Caco-2 (cell line): ENCODE measurements around the gene LONRF3. TPM values are rescaled to one million over a fixed set of nuclear protein-coding genes. Genes with fewer than 3 reads are reported as not detected.
A peak's percentile ranks its signal among the peaks of the same experiment; 100 is the strongest.

Source experiments
- Bru-seq: library from RNA; stranded (reverse); fragments of 400-500 nt; gene quantifications from one replicate; lab custom pipeline; 2021; lab: Mats Ljungman, UMichigan
- BruChase-seq, 2 experiments: library from RNA; stranded (reverse); fragments of 400-500 nt; gene quantifications; one replicate each; lab custom pipeline; 2021; lab: Mats Ljungman, UMichigan
- BruUV-seq: library from RNA; stranded (reverse); fragments of 400-500 nt; replicated peaks from 2 replicates; lab custom pipeline; 2021; lab: Mats Ljungman, UMichigan
- CTCF ChIA-PET: fragments of 300-600 bp; sonication (Branson Sonifier 250); formaldehyde crosslinking; loops from one replicate; lab custom pipeline; 2022; ENCODE audit warnings: antibody characterized with exemption; lab: Charles Lee
- POLR2A ChIA-PET: fragments of 300-600 bp; sonication (Branson Sonifier 250); formaldehyde crosslinking; loops from one replicate; lab custom pipeline; 2022; ENCODE audit warnings: antibody characterized with exemption; lab: Charles Lee
- DNase-seq, 2 experiments: peaks; one replicate each; pipeline versions ENCODE4 v3.0.0 to v3.0.0-alpha.2; 2020 to 2022
- H3K27me3 ChIP-seq: replicated peaks from 2 replicates; pipeline ENCODE4 v1.6.0; 2011; ENCODE audit warnings: low read length; ENCODE audit not compliant: control insufficient read depth, insufficient read depth
- H3K36me3 ChIP-seq: 2 replicates; pipeline ENCODE4 v1.5.1; 2011; ENCODE audit warnings: low read length; ENCODE audit not compliant: control insufficient read depth, insufficient read depth
- H3K4me1 ChIP-seq: fragments of 250-450 bp; sonication (Bioruptor Pico); 2 replicates; pipeline ENCODE4 v1.5.1; 2020; ENCODE audit warnings: mild to moderate bottlenecking
- H3K4me3 ChIP-seq: 2 replicates; pipeline ENCODE4 v1.5.1; 2011; ENCODE audit warnings: low read depth, mild to moderate bottlenecking, control low read depth, low read length
- H3K9me3 ChIP-seq: fragments of 250-450 bp; sonication (Bioruptor Pico); 2 replicates; pipeline ENCODE4 v1.5.1; 2020; ENCODE audit warnings: mild to moderate bottlenecking, moderate library complexity
- H3K27ac Mint-ChIP-seq: one replicate; pipeline ENCODE4 v1.8.0; 2022; ENCODE audit warnings: mixed read lengths; ENCODE audit not compliant: unreplicated experiment
- H3K27me3 Mint-ChIP-seq: one replicate; pipeline ENCODE4 v1.8.0; 2022; ENCODE audit warnings: mixed read lengths; ENCODE audit not compliant: insufficient read depth, unreplicated experiment
- H3K36me3 Mint-ChIP-seq: one replicate; pipeline ENCODE4 v1.8.0; 2022; ENCODE audit warnings: mild to moderate bottlenecking, mixed read lengths; ENCODE audit not compliant: insufficient read depth, unreplicated experiment
- H3K4me1 Mint-ChIP-seq: one replicate; pipeline ENCODE4 v1.8.0; 2022; ENCODE audit warnings: low read depth, mixed read lengths; ENCODE audit not compliant: unreplicated experiment
- H3K4me3 Mint-ChIP-seq: one replicate; pipeline ENCODE4 v1.8.0; 2022; ENCODE audit warnings: mild to moderate bottlenecking, moderate library complexity, mixed read lengths; ENCODE audit not compliant: unreplicated experiment
- H3K9me3 Mint-ChIP-seq: one replicate; pipeline ENCODE4 v1.8.0; 2022; ENCODE audit warnings: mixed read lengths; ENCODE audit not compliant: unreplicated experiment
- intact Hi-C: fragments of 100-400 bp; cut with micrococcal nuclease; formaldehyde crosslinking; loops from one replicate; pipeline ENCODE4 v1.10.0; 2022; ENCODE audit not compliant: unreplicated experiment
- long read RNA-seq: library from polyadenylated mRNA; stranded (forward); transcript quantifications from one replicate; pipeline ENCODE4 v2.0.0, GENCODE V29; 2022
- total RNA-seq: library from RNA; stranded (reverse); gene quantifications from 2 replicates; pipeline ENCODE4 v1.2.3, GENCODE V29; 2022
- TF ChIP-seq, protein P1 (sequence below), 2 experiments: fragments of 200-600 bp in 1 of 2; IDR thresholded peaks; 1 replicate in 1 of 2; 2 replicates in 1 of 2; pipeline versions ENCODE4 v1.5.1 to v1.8.0; 2011 to 2022; ENCODE audit warnings: antibody characterized with exemption in 1 of 2, control low read depth in 1 of 2, inconsistent platforms in 1 of 2, low read depth in 1 of 2, low read length in 1 of 2, mild to moderate bottlenecking in 1 of 2, moderate library complexity in 1 of 2; ENCODE audit not compliant: insufficient read depth in 1 of 2, severe bottlenecking in 1 of 2, unreplicated experiment in 1 of 2

The LONRF3 gene
- total RNA-seq (0.65 and 0.84 TPM in 2 replicates), Bru-seq, nascent RNA (percentile 41 among the genes with signal in this experiment), BruChase-seq, experiment 1, labeled RNA remaining after a 2-hour chase (percentile 42 among the genes with signal in this experiment), BruChase-seq, experiment 2, labeled RNA remaining after a 6-hour chase (percentile 37 among the genes with signal in this experiment)
- long read RNA-seq, partial matches to known transcripts = 0 of 2 reads
- long read RNA-seq, other reads (novel, unspliced or antisense) = 0 of 2 reads

DNA sequence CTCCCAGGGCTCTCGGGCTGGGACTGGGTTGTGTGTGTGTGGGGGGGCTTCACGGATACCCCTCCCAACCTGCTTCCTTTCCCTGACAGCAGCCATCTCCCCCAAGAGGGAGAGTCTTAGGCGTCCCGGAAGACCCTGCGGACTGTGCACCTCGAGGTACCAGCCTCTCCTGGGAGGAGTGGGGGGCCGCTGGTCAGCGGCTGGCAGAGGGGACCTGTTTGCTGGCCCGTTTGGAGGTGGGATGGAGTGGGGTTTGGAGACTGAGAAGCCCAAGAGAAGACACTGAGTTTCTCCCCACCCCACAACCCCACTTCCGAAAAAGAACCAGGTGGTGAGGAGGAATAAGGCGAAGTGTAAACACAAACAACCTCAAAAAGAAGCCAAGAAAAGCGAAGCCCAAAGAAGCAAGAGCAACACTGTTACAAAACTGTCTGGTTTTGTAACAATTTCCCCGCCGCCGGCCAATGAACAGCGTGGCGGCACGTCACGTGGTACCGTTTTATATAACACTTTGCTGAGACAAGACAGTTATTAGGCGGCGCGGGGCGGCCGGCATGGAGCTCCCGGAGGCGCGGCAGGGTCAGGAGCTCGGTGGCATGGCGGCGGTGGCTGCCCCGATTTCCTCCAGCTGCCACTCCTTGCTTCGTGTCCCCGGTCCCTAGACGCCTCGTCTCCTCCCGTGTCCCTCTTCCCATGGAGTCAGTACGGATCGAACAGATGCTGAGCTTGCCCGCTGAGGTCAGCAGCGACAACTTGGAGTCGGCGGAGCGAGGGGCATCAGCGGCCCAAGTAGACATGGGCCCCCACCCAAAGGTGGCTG is at the start of gene LONRF3:
Gene LONRF3, plus strand, starts transcription at position 531 of the 820 bp plus-strand sequence. Its CDS starts 163 bp downstream, at position 694.
- ChIA-PET POLR2A (interaction anchor here (0.6 kb wide), 1 partner anchor 89 kb away, joined by 3 read pairs; no protein-coding TSS in a partner anchor), CTCF (no interaction called here)
- intact Hi-C loops = no loop called here
- no peaks in the 10 kb centered on the region for H3K36me3 ChIP-seq
- H3K4me1 ChIP-seq = no peaks in the 10 kb centered on the region
- no peaks in the 10 kb centered on the region; the same call in none of the 2 replicates for H3K27me3 ChIP-seq
- H3K9me3 ChIP-seq = no peaks in the 10 kb centered on the region
- Mint-ChIP-seq H3K27ac (no peak within 1 kb of the TSS), H3K4me1 (no peaks in the 10 kb centered on the region), H3K36me3 (peaks cover 6% of the 10 kb centered on the region), H3K4me3 (peak within 1 kb of the TSS; percentile 87), H3K27me3 (peaks cover 8% of the 10 kb centered on the region), H3K9me3 (no peaks in the 10 kb centered on the region)
- peak within 1 kb of the TSS; percentile 40 for H3K4me3 ChIP-seq
- no TSS peak for BruUV-seq
- DNase-seq = peak; percentile 30 to 36
- TF ChIP-seq, protein P1, sequence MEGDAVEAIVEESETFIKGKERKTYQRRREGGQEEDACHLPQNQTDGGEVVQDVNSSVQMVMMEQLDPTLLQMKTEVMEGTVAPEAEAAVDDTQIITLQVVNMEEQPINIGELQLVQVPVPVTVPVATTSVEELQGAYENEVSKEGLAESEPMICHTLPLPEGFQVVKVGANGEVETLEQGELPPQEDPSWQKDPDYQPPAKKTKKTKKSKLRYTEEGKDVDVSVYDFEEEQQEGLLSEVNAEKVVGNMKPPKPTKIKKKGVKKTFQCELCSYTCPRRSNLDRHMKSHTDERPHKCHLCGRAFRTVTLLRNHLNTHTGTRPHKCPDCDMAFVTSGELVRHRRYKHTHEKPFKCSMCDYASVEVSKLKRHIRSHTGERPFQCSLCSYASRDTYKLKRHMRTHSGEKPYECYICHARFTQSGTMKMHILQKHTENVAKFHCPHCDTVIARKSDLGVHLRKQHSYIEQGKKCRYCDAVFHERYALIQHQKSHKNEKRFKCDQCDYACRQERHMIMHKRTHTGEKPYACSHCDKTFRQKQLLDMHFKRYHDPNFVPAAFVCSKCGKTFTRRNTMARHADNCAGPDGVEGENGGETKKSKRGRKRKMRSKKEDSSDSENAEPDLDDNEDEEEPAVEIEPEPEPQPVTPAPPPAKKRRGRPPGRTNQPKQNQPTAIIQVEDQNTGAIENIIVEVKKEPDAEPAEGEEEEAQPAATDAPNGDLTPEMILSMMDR (IDR thresholded peaks at IDR 0.05; ENCODE audit: insufficient read depth in 1 of 2, low read depth in 1 of 2, low read length in 1 of 2, severe bottlenecking in 1 of 2, unreplicated experiment in 1 of 2) = no peak

DNA sequence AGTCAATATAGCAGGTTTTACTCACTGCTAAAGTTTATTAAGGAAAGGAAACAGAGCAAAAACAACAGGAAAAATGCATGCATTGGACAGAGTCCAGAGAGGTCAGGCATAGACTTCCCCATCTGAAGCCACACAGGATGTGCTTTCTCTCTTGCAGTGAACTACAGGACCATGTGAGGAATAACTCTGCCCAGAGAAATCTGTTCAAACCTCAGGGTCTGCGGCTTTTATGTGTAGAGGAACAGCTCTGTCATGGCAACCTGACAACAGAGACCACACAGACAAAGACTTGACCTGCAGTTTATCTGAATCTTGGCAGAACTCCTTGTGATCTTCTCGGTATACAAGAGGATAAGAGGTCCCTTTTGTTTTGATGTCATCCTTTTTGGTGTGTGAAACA is 46.3 kb upstream of the LONRF3 start:
- H3K9me3 Mint-ChIP-seq = no peaks in the 10 kb centered on the region
- no TSS peak for BruUV-seq
- H3K27me3 Mint-ChIP-seq = no peaks in the 10 kb centered on the region
- no peak overlapping the region for H3K27ac Mint-ChIP-seq
- no peak overlapping the region for H3K4me3 ChIP-seq
- H3K4me1 Mint-ChIP-seq = no peaks in the 10 kb centered on the region
- no peaks in the 10 kb centered on the region for H3K36me3 ChIP-seq
- H3K4me3 Mint-ChIP-seq = no peak overlapping the region
- intact Hi-C loops = no loop called here
- no peaks in the 10 kb centered on the region for H3K4me1 ChIP-seq
- no peaks in the 10 kb centered on the region for H3K9me3 ChIP-seq
- ChIA-PET POLR2A (no interaction called here), CTCF (no interaction called here)
- no peaks in the 10 kb centered on the region for H3K27me3 ChIP-seq
- TF ChIP-seq, protein P1 (IDR thresholded peaks at IDR 0.05; ENCODE audit: insufficient read depth in 1 of 2, low read depth in 1 of 2, low read length in 1 of 2, severe bottlenecking in 1 of 2, unreplicated experiment in 1 of 2) = no peak
- no peak for DNase-seq
- no peaks in the 10 kb centered on the region for H3K36me3 Mint-ChIP-seq

GRCh38 chrX:118935352-118935751 is 39.1 kb upstream of the LONRF3 start:
- Mint-ChIP-seq H3K27ac (no peak overlapping the region), H3K9me3 (no peaks in the 10 kb centered on the region), H3K27me3 (peaks cover 6% of the 10 kb centered on the region), H3K36me3 (no peaks in the 10 kb centered on the region), H3K4me1 (no peaks in the 10 kb centered on the region), H3K4me3 (no peak overlapping the region)
- H3K36me3 ChIP-seq = no peaks in the 10 kb centered on the region
- intact Hi-C loops = no loop called here
- DNase-seq = no peak
- ChIA-PET CTCF (no interaction called here), POLR2A (no interaction called here)
- no TSS peak for BruUV-seq
- H3K27me3 ChIP-seq = no peaks in the 10 kb centered on the region
- TF ChIP-seq, protein P1 (IDR thresholded peaks at IDR 0.05; ENCODE audit: insufficient read depth in 1 of 2, low read depth in 1 of 2, low read length in 1 of 2, severe bottlenecking in 1 of 2, unreplicated experiment in 1 of 2) = no peak
- H3K4me1 ChIP-seq = no peaks in the 10 kb centered on the region
- H3K9me3 ChIP-seq = no peaks in the 10 kb centered on the region
- H3K4me3 ChIP-seq = no peak overlapping the region
